ENCODE measurements around the gene PSMB8.
A peak's percentile ranks its signal among the peaks of the same experiment; 100 is the strongest.

Gene PSMB8

DNA sequence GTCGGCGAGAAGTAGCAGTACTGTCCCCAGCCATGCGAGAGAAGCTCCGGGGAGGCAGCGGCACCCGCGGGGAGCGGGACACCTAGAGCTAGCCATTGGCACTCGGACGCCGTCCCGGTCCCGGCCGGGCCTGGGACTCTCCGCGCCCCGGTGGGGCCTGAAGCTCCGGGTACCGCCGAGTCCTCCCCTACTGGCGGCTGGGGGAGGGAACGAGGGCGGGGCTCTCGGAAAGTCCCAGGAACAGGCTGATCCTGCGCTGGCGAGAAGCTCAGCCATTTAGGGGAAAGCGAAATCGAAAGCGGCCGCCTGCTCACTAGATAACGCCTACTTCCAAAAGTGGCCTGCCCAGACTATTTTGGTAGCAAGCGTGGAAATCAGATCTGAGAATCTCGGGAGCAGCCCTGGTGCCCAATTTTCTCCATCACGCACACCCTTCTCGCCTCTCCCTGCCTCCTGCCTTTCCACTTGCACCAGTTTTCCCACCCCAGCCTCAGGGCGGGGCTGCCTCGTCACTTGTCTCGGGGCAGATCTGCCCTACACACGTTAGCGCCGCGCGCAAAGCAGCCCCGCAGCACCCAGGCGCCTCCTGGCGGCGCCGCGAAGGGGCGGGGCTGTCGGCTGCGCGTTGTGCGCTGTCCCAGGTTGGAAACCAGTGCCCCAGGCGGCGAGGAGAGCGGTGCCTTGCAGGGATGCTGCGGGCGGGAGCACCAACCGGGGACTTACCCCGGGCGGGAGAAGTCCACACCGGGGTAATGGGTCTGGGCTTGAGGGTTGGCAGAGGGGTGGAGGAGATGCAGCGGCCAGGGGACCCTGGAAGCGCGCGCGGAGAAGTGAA is 9.9 kb upstream of the PSMB8 start, which contains the start of the genes PSMB9 and TAP1:
PSMB9 (plus strand) TSS at position 652 of the 835 bp plus-strand sequence; CDS start at position 690, 38 bp downstream.
TAP1 (minus strand) TSS at position 164 of the 835 bp plus-strand sequence; CDS start at position 96, 68 bp downstream.
- TF ChIP-seq, protein P1, sequence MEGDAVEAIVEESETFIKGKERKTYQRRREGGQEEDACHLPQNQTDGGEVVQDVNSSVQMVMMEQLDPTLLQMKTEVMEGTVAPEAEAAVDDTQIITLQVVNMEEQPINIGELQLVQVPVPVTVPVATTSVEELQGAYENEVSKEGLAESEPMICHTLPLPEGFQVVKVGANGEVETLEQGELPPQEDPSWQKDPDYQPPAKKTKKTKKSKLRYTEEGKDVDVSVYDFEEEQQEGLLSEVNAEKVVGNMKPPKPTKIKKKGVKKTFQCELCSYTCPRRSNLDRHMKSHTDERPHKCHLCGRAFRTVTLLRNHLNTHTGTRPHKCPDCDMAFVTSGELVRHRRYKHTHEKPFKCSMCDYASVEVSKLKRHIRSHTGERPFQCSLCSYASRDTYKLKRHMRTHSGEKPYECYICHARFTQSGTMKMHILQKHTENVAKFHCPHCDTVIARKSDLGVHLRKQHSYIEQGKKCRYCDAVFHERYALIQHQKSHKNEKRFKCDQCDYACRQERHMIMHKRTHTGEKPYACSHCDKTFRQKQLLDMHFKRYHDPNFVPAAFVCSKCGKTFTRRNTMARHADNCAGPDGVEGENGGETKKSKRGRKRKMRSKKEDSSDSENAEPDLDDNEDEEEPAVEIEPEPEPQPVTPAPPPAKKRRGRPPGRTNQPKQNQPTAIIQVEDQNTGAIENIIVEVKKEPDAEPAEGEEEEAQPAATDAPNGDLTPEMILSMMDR (IDR thresholded peaks at IDR 0.05), result peak; percentile 73

DNA sequence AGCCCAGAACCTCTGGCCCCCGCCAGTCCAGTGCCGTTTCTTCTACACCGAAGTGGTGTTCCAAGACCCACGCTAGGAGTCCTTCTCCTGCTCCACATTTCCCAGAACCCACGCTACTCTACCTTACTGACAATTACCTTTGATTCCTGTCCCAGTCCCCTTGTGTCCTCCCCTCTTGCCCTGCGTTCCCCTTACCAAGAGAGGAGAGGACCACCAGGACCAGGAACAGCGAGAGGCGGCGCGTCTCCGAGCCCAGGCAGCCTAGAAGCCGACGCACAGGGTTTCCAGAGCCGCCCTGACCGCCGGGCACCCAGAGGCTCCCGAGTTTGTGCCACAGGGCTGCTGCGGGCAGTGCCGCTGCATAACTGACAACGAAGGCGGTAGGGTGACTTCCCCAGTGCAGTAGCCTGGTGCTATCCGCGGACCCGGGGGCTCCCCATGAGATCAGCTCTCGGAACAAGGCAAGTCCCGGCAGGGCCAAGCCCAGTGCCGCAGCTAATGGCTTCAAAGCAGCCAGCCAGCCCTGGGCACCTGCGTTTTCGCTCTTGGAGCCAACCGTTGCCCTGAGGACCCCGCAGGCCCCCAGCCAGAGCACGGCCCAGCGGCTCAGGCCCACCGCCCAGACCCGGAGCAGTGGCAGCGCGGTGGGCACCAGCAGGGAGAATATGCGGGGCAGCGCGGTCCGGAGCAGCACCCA is 9.1 kb upstream of the PSMB8 start:
- TF ChIP-seq, protein P1 (IDR thresholded peaks at IDR 0.05), result no peak

DNA sequence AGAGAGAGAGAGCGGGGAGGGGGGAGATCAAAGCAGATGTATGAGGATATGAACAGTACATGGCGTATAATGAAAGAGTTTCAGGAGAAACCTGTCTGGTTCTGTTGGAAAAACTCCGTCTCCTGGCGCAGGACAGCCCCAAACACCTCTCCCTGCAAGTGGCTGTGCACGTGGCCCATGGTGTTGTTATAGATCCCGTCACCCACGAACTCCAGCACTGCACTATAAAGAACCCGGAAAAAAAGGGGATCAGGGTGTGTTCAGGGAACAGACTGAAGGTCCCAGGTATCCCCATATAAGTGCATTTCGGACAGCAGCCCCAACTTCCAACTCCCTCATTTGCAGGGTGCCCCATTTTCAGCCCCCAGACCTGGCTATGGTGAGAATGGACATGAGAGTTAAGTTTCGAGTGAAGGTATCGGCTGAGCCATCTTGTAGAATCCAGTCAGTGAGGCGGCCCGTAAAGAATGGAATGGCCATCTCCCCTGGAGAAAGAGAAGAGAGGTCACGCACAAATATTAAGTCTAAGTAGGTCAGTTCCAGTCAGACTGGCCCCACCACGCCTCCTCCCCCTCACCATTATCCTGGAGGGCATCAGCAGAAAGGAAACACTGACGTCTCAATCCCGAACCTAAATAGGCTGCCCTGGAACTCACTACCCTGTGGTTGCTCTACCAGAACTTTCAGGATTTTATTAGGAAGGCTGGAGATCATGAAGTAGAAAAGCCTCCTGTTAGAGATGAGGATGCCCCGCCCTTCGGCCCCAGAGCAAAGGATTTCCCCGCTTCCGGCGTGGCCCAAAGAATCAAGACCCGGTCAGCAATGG is 8.4 kb upstream of the PSMB8 start:
- TF ChIP-seq, protein P1 (IDR thresholded peaks at IDR 0.05), result no peak

DNA sequence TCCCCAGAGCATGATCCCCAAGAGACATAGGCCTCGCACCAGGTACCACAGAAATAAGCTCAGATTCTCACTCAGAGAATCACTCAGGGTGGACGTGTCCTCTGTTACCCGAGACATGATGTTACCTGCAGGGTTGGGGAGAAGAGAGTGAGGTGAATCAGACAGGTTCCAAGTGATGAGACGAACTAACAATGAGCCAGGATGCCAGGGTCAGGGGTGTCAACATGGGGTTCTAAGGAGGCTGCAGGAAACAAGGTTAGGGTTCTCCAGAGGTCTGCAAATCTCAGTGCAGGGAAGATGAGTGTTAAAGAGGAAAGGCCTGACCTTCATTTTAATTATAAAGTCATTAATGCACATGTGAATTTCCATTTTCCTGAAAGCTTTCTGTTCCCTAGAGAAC is 7.2 kb upstream of the PSMB8 start:
- TF ChIP-seq, protein P1 (IDR thresholded peaks at IDR 0.05), result no peak

DNA sequence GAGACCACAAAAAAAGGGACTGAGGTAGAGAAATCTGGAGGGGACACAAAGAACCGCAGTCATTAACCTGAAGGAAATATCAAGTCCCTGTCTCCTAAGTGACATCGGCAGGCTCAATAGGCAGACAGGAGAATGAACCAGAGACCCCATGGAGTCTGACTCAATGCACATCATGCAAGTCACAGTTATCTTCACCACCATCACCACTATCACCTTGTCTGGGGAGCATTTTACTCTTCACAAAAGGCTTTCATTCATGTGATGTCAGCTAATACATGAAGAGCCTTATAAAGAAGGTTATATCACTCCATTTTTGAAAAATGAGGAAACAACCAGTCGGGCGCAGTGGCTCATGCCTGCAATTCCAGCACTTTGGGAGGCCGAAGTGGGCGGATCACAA is 5.3 kb upstream of the PSMB8 start:
- TF ChIP-seq, protein P1 (IDR thresholded peaks at IDR 0.05), result no peak

DNA sequence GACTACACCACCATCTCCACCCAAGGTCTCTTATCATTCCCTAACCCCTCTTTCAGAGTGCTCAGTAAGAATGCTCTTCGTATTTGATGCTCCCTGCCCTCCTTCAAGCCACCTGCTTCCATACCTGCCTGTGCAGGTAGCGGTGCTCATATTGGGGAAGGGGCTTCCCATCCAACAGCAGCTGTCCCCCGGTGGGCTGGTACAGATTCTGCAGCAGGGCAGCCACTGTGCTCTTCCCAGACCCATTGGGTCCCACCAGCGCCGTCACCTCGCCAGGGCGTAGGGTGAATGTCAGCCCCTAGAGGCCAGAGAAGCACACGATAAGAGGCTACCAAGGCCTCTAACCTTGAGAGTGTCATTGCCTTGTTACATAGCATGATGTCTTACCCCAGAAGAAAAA is 3.9 kb upstream of the PSMB8 start:
- TF ChIP-seq, protein P1 (IDR thresholded peaks at IDR 0.05), result no peak

DNA sequence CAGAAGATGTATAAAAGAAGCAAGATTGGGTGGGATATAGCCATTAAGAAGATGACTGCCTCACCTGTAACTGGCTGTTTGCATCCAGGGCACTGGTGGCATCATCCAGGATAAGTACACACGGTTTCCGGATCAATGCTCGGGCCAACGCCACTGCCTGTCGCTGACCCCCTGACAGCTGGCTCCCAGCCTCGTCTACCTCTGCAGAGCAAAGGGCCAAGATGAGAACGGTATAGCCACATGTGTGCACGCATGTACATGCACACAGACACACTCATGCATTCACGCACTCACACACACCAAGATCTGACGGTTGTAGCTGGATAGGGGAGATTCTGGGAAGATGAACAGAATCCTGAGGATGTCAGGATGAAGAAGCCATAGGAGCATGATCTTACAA is 3.2 kb upstream of the PSMB8 start:
- TF ChIP-seq, protein P1 (IDR thresholded peaks at IDR 0.05), result no peak
